HG02885 (cell line): Measurements from ENCODE around the gene ZNF324.
"Not testable (repeated sequence)": the region's sequence is repeated elsewhere in the genome, so short reads cannot be mapped to it uniquely, and the experiment has no call there.

Source experiments
- ATAC-seq: cut with Tn5 transposase; IDR thresholded peaks from one replicate; pipeline ENCODE4 v1.9.1; 2021; ENCODE audit warnings: mild to moderate bottlenecking; ENCODE audit not compliant: unreplicated experiment, poor library complexity

ZNF324 gene

GRCh38 chr19:58498316-58499020 lies 31.6 kb downstream of the ZNF324 start:
- ATAC-seq: no peak

GRCh38 chr19:58499021-58499927 lies 32.4 kb downstream of the ZNF324 start:
- ATAC-seq: peak; percentile 95

GRCh38 chr19:58500242-58500641 lies 33.4 kb downstream of the ZNF324 start:
- ATAC-seq: no peak

- ATAC-seq: not testable (repeated sequence)
Measured at GRCh38 chr19:58507602-58508223, 40.8 kb downstream of the ZNF324 start.

GRCh38 chr19:58509731-58510083 lies 42.8 kb downstream of the ZNF324 start:
- ATAC-seq: no peak

- ATAC-seq: no peak
Measured at GRCh38 chr19:58510084-58510862, 43.4 kb downstream of the ZNF324 start.

GRCh38 chr19:58511353-58512208 lies 44.7 kb downstream of the ZNF324 start, which contains the start of gene SLC27A5:
SLC27A5 (minus strand) TSS chr19:58511992; CDS start chr19:58511955, 37 bp downstream.
- ATAC-seq: no peak

- ATAC-seq: no peak
Measured at GRCh38 chr19:58513213-58513693, 46.4 kb downstream of the ZNF324 start.

- peak; percentile 80 for ATAC-seq
Measured at GRCh38 chr19:58513694-58514563, 47.0 kb downstream of the ZNF324 start.

GRCh38 chr19:58514564-58515022 lies 47.7 kb downstream of the ZNF324 start:
- no peak for ATAC-seq

- ATAC-seq: no peak
Measured at GRCh38 chr19:58515259-58515658, 48.4 kb downstream of the ZNF324 start.

- no peak for ATAC-seq
Measured at GRCh38 chr19:58516246-58516836, 49.5 kb downstream of the ZNF324 start.

- ATAC-seq: no peak
Measured at GRCh38 chr19:58516964-58517833, 50.3 kb downstream of the ZNF324 start.

GRCh38 chr19:58518256-58519086 lies 51.6 kb downstream of the ZNF324 start:
- ATAC-seq: no peak

- ATAC-seq: peak; percentile 4
Measured at GRCh38 chr19:58519087-58519354, 52.1 kb downstream of the ZNF324 start.
